ENCODE results near the gene RAD51B. TPM values are rescaled to one million over a fixed set of nuclear protein-coding genes. Genes with fewer than 3 reads are reported as not detected.

RAD51B gene
- total RNA-seq, 4 donors from 2014 or later: 6.2 to 39.9 (median 12.9) TPM

GRCh38 chr14:68511129-68512047 lies 691.8 kb downstream of the RAD51B start:
- 37 to 57% methylated on average over 4 of the region's 4 CpGs for WGBS, 2 donors
- DNase-seq: no peak
- no peak overlapping the region for H3K4me3 ChIP-seq
- H3K4me1 ChIP-seq: peaks cover 40 to 96% (median 64%) of the 10 kb centered on the region in 3 donors
- H3K9me3 ChIP-seq: no peaks in the 10 kb centered on the region
- peak overlapping the region; percentile 75 to 92 (median 88) for H3K27ac ChIP-seq
- TF ChIP-seq CTCF (IDR thresholded peaks at IDR 0.05) (peak in 2 of 6 experiments; percentile 12 to 16), POLR2A (IDR thresholded peaks at IDR 0.05) (no peak)
- H3K27me3 ChIP-seq: no peaks in the 10 kb centered on the region
- no peaks in the 10 kb centered on the region for H3K36me3 ChIP-seq
- intact Hi-C loops (cut with DNase I): no loop called here

GRCh38 chr14:68512088-68512487 lies 692.5 kb downstream of the RAD51B start:
- Histone ChIP-seq H3K36me3 (no peaks in the 10 kb centered on the region), H3K4me1 (peaks cover 37 to 95% (median 57%) of the 10 kb centered on the region in 3 donors), H3K27ac (peak overlapping the region; percentile 75 to 92 (median 88))

GRCh38 chr14:68513137-68513536 lies 693.6 kb downstream of the RAD51B start:
- peaks cover 44 to 96% (median 58%) of the 10 kb centered on the region in 3 donors for H3K4me1 ChIP-seq
- no peak overlapping the region for H3K4me3 ChIP-seq
- no peak for TF ChIP-seq CTCF (IDR thresholded peaks at IDR 0.05)
- no peak for TF ChIP-seq POLR2A (IDR thresholded peaks at IDR 0.05)
- no peaks in the 10 kb centered on the region for H3K27me3 ChIP-seq
- no peaks in the 10 kb centered on the region for H3K36me3 ChIP-seq
- WGBS, 2 donors: 51 to 60% methylated on average over 1 to 2 of the region's 2 CpGs
- intact Hi-C loops (cut with DNase I): no loop called here
- H3K27ac ChIP-seq: peak overlapping the region; percentile 75 to 92 (median 88)
- H3K9me3 ChIP-seq: no peaks in the 10 kb centered on the region
- no peak for DNase-seq

More at GRCh38 chr14:68512088-68512487, 692.5 kb downstream of the RAD51B start:
- no peak overlapping the region for H3K4me3 ChIP-seq
- WGBS, 2 donors: 29 to 56% methylated on average over 6 of the region's 6 CpGs
- DNase-seq: no peak
- no peaks in the 10 kb centered on the region for H3K9me3 ChIP-seq
- TF ChIP-seq CTCF (IDR thresholded peaks at IDR 0.05) (no peak), POLR2A (IDR thresholded peaks at IDR 0.05) (no peak)
- intact Hi-C loops (cut with DNase I): no loop called here
- no peaks in the 10 kb centered on the region for H3K27me3 ChIP-seq

- TF ChIP-seq POLR2A (IDR thresholded peaks at IDR 0.05): no peak
- no peak for TF ChIP-seq CTCF (IDR thresholded peaks at IDR 0.05)
- DNase-seq: no peak
- Histone ChIP-seq H3K4me1 (peaks cover 51 to 96% (median 67%) of the 10 kb centered on the region in 3 donors), H3K27ac (peak overlapping the region; percentile 75 to 92 (median 88)), H3K36me3 (no peaks in the 10 kb centered on the region), H3K27me3 (no peaks in the 10 kb centered on the region), H3K4me3 (no peak overlapping the region), H3K9me3 (no peaks in the 10 kb centered on the region)
- WGBS, 2 donors: 54 to 66% methylated on average over 12 of the region's 12 CpGs
- intact Hi-C loops (cut with DNase I): no loop called here
Observed at GRCh38 chr14:68513838-68514607, 694.4 kb downstream of the RAD51B start.
